ENCODE measurements around the gene VGLL3.

- TF ChIP-seq GATA2 (IDR thresholded peaks at IDR 0.05; ENCODE audit: low read depth, low read length) = no peak
- TF ChIP-seq GATA3 (IDR thresholded peaks at IDR 0.05; ENCODE audit: low read depth, low read length) = no peak
Observed at GRCh38 chr3:86990012-86990733, 776 bp downstream of the VGLL3 start.

All from SH-SY5Y (cell line).